ENCODE results near the gene BRD9. TPM values are rescaled to one million over a fixed set of nuclear protein-coding genes. Genes with fewer than 3 reads are reported as not detected.

Gene BRD9
- total and polyA plus RNA-seq, 5 donors from 2014 or later, result 9.7 to 139 (median 12.7) TPM

DNA sequence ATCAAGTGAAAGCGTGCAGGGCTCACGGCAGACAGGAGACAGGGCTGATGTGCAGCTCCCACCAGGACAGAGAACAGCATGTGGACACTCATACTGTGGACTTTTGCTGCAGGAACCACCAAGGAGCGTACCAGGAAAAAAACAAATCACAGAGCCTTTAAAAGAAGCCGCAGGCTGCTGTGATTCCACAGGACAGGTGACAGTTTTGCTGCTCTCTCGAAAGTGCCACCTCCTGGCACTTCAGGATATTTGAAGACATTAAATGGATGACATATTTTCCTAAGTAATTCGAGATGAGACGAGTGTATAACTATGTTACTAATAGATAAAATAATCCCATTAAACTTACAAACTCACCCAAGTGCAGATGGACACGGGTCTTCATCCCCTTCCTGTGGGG, 71.1 kb downstream of the BRD9 start:
- H3K27ac ChIP-seq (ENCODE audit: insufficient read depth, low read length, poor library complexity, severe bottlenecking), result no peak overlapping the region
- Mint-ChIP-seq H3K9me3 (no peaks in the 10 kb centered on the region), H3K4me1 (no peaks in the 10 kb centered on the region), H3K27me3 (no peaks in the 10 kb centered on the region), H3K4me3 (no peak overlapping the region), H3K36me3 (peaks cover 9% of the 10 kb centered on the region), H3K27ac (no peak overlapping the region)
- no peak overlapping the region for H3K4me3 ChIP-seq (ENCODE audit: low read depth, low read length)
- H3K4me1 ChIP-seq (ENCODE audit: control insufficient read depth, insufficient read depth, low read length, poor library complexity, severe bottlenecking), result no peaks in the 10 kb centered on the region
- DNase-seq (no peak), ATAC-seq (ENCODE audit: low read depth in 2 of 2) (no peak)
- H3K36me3 ChIP-seq (ENCODE audit: control insufficient read depth, insufficient read depth, low read length), result no peaks in the 10 kb centered on the region
- H3K27me3 ChIP-seq (ENCODE audit: control insufficient read depth, insufficient read depth, low read length), result no peaks in the 10 kb centered on the region
- no peaks in the 10 kb centered on the region for H3K9me3 ChIP-seq (ENCODE audit: control insufficient read depth in 2 of 2, low read length in 2 of 2)

- ATAC-seq (ENCODE audit: low read depth in 2 of 2), result no peak
- Histone ChIP-seq H3K4me1 (ENCODE audit: control insufficient read depth, insufficient read depth, low read length, poor library complexity, severe bottlenecking) (no peaks in the 10 kb centered on the region), H3K27ac (ENCODE audit: insufficient read depth, low read length, poor library complexity, severe bottlenecking) (no peak overlapping the region), H3K27me3 (ENCODE audit: control insufficient read depth, insufficient read depth, low read length) (no peaks in the 10 kb centered on the region), H3K36me3 (ENCODE audit: control insufficient read depth, insufficient read depth, low read length) (no peaks in the 10 kb centered on the region), H3K4me3 (ENCODE audit: low read depth, low read length) (no peak overlapping the region), H3K9me3 (ENCODE audit: control insufficient read depth in 2 of 2, low read length in 2 of 2) (peaks cover 3 to 6% of the 10 kb centered on the region in 2 experiments)
- Mint-ChIP-seq H3K27me3 (no peaks in the 10 kb centered on the region), H3K4me1 (no peaks in the 10 kb centered on the region), H3K27ac (peak overlapping the region in 1 of 3 donors; percentile 4), H3K36me3 (peaks cover 9% of the 10 kb centered on the region), H3K4me3 (no peak overlapping the region), H3K9me3 (peaks cover 0 to 6% (median 0%) of the 10 kb centered on the region in 7 donors)
- no peak for DNase-seq
Observed at GRCh38 chr5:820245-820644, 72.4 kb downstream of the BRD9 start.

DNA sequence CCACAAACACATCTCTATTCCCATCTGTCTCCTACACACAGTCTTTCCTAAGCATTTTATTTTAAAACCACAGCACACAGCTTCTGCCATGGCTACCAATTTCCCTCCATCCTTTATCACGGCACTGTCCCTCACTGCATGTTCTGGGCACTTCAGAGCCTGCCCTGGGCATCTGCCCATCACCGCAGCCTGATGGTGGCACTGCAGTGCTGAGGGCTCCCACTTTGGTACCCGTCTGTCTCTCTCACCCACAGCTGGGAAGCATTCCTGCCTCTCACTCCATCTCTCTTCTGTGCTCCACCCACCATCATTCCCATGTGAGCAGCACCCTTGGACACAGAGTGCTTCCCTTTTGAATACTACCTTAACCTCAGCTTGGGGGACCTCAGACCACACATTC, 73.5 kb downstream of the BRD9 start:
- H3K27ac ChIP-seq (ENCODE audit: insufficient read depth, low read length, poor library complexity, severe bottlenecking), result no peak overlapping the region
- H3K36me3 ChIP-seq (ENCODE audit: control insufficient read depth, insufficient read depth, low read length), result no peaks in the 10 kb centered on the region
- ATAC-seq (ENCODE audit: low read depth in 2 of 2) (no peak), DNase-seq (no peak)
- peaks cover 0 to 6% (median 0%) of the 10 kb centered on the region in 7 donors for H3K9me3 Mint-ChIP-seq
- H3K36me3 Mint-ChIP-seq, result peaks cover 9% of the 10 kb centered on the region
- no peaks in the 10 kb centered on the region for H3K27me3 Mint-ChIP-seq
- no peak overlapping the region for H3K27ac Mint-ChIP-seq
- H3K4me3 ChIP-seq (ENCODE audit: low read depth, low read length), result no peak overlapping the region
- no peaks in the 10 kb centered on the region for H3K4me1 Mint-ChIP-seq
- no peaks in the 10 kb centered on the region for H3K27me3 ChIP-seq (ENCODE audit: control insufficient read depth, insufficient read depth, low read length)
- no peaks in the 10 kb centered on the region for H3K4me1 ChIP-seq (ENCODE audit: control insufficient read depth, insufficient read depth, low read length, poor library complexity, severe bottlenecking)
- no peak overlapping the region for H3K4me3 Mint-ChIP-seq
- peaks cover 3 to 7% of the 10 kb centered on the region in 2 experiments for H3K9me3 ChIP-seq (ENCODE audit: control insufficient read depth in 2 of 2, low read length in 2 of 2)

DNA sequence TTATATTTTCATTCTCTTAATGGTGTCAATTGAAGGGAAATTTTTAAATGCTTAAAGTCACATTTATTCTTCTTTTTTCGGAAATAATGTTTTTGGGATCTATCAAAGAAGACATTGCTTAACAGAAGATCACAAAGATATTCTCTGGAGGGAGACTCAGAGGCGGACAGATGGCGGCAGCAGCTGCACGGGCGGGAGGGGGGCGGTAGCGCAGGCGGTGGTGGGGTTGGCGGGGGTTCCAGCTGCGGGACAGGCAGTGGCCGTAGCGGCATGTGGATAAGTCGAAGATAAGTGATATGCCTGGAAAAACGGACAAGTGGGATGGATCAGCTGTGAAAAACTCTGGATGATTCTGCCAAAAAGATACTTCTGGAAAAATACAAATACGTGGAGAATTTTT, 76.4 kb downstream of the BRD9 start:
- Histone ChIP-seq H3K9me3 (ENCODE audit: control insufficient read depth in 2 of 2, low read length in 2 of 2) (peaks cover 3 to 7% of the 10 kb centered on the region in 2 experiments), H3K27ac (ENCODE audit: insufficient read depth, low read length, poor library complexity, severe bottlenecking) (no peak overlapping the region), H3K4me3 (ENCODE audit: low read depth, low read length) (no peak overlapping the region), H3K27me3 (ENCODE audit: control insufficient read depth, insufficient read depth, low read length) (no peaks in the 10 kb centered on the region), H3K4me1 (ENCODE audit: control insufficient read depth, insufficient read depth, low read length, poor library complexity, severe bottlenecking) (no peaks in the 10 kb centered on the region), H3K36me3 (ENCODE audit: control insufficient read depth, insufficient read depth, low read length) (no peaks in the 10 kb centered on the region)
- no peaks in the 10 kb centered on the region for H3K36me3 Mint-ChIP-seq
- ATAC-seq (ENCODE audit: low read depth in 2 of 2), result no peak
- peaks cover 0 to 6% (median 0%) of the 10 kb centered on the region in 7 donors for H3K9me3 Mint-ChIP-seq
- H3K4me3 Mint-ChIP-seq, result no peak overlapping the region
- H3K27me3 Mint-ChIP-seq, result no peaks in the 10 kb centered on the region
- no peak for DNase-seq
- H3K27ac Mint-ChIP-seq, result no peak overlapping the region
- H3K4me1 Mint-ChIP-seq, result no peaks in the 10 kb centered on the region

- H3K36me3 Mint-ChIP-seq, result no peaks in the 10 kb centered on the region
- Histone ChIP-seq H3K27ac (ENCODE audit: insufficient read depth, low read length, poor library complexity, severe bottlenecking) (no peak overlapping the region), H3K4me3 (ENCODE audit: low read depth, low read length) (no peak overlapping the region), H3K27me3 (ENCODE audit: control insufficient read depth, insufficient read depth, low read length) (no peaks in the 10 kb centered on the region), H3K9me3 (ENCODE audit: control insufficient read depth in 2 of 2, low read length in 2 of 2) (peaks cover 3 to 7% of the 10 kb centered on the region in 2 experiments), H3K4me1 (ENCODE audit: control insufficient read depth, insufficient read depth, low read length, poor library complexity, severe bottlenecking) (no peaks in the 10 kb centered on the region), H3K36me3 (ENCODE audit: control insufficient read depth, insufficient read depth, low read length) (no peaks in the 10 kb centered on the region)
- H3K4me3 Mint-ChIP-seq, result no peak overlapping the region
- H3K27me3 Mint-ChIP-seq, result no peaks in the 10 kb centered on the region
- no peak for ATAC-seq (ENCODE audit: low read depth in 2 of 2)
- peaks cover 0 to 6% (median 0%) of the 10 kb centered on the region in 7 donors for H3K9me3 Mint-ChIP-seq
- H3K27ac Mint-ChIP-seq, result no peak overlapping the region
- H3K4me1 Mint-ChIP-seq, result no peaks in the 10 kb centered on the region
- DNase-seq, result no peak
Observed at GRCh38 chr5:815449-815848, 77.2 kb downstream of the BRD9 start.

Other genes starting within 250 kb of the BRD9 start
- 12.4 TPM for gene TPPP, start 199.4 kb downstream of the BRD9 start, total RNA-seq
- gene TPPP, start 199.4 kb downstream of the BRD9 start, polyA plus RNA-seq, result under 1 TPM; 0.03 to 0.75 (median 0.16) TPM
- 17.7 TPM for gene ZDHHC11B, start 108.1 kb downstream of the BRD9 start, total RNA-seq
- gene ZDHHC11B, start 108.1 kb downstream of the BRD9 start, polyA plus RNA-seq, result not detected
- 18.3 TPM for gene ZDHHC11, start 41.8 kb downstream of the BRD9 start, total RNA-seq
- not detected for gene ZDHHC11, start 41.8 kb downstream of the BRD9 start, polyA plus RNA-seq
- gene TRIP13, start 83 bp upstream of the BRD9 start, total RNA-seq, result 1.2 TPM
- 1 to 10 TPM; 1.1 to 1.7 (median 1.3) TPM for gene TRIP13, start 83 bp upstream of the BRD9 start, polyA plus RNA-seq
- gene NKD2, start 116.0 kb upstream of the BRD9 start, total RNA-seq, result not detected
- not detected for gene NKD2, start 116.0 kb upstream of the BRD9 start, polyA plus RNA-seq
- 10.9 TPM for gene SLC12A7, start 219.3 kb upstream of the BRD9 start, total RNA-seq
- gene SLC12A7, start 219.3 kb upstream of the BRD9 start, polyA plus RNA-seq, result 10 to 100 TPM in 1 of 4 donors, 1 to 10 TPM in 3; 2.2 to 16.0 (median 6.8) TPM